Peyer's patch (tissue), 4 donors: ENCODE data around the gene ABLIM2.

Experiments
- POLR2A ChIP-seq, 2 donors: fragments of 450-650 bp; IDR thresholded peaks; one replicate each; pipeline ENCODE4 v1.5.1; 2017; ENCODE audit warnings: antibody characterized with exemption in 2 of 2, mild to moderate bottlenecking in 2 of 2, moderate library complexity in 2 of 2
- TF ChIP-seq, protein P1 (sequence below), 6 experiments: fragments of 450-650 bp in 4 of 6; fragments of 200-600 bp in 2 of 6; sonication (generic) in 1 of 6; IDR thresholded peaks; one replicate each; pipeline ENCODE4 v1.5.1; 2017 to 2019; ENCODE audit warnings: antibody characterized with exemption in 6 of 6, mild to moderate bottlenecking in 3 of 6, moderate library complexity in 1 of 6

DNA sequence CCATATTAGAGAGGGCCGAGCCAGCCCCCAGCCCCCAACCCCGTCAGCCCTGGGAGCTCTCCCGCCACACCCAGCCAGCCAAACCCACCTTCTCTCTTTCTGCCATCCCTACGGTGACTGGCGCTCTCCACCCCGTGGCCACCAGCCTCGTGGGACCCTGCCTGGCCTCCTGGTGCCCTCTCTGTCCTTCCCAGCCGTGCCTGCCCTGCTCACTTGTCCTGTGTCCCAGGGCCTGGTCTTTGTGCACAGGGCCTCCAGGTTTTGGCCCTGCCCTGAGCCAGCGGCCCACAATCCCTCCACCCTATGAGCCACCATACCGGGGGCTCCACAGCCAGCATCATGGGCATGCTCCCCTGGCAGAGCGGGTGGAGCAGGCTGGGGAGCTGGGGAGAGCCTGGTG is 77.4 kb downstream of the ABLIM2 start:
- TF ChIP-seq, protein P1, sequence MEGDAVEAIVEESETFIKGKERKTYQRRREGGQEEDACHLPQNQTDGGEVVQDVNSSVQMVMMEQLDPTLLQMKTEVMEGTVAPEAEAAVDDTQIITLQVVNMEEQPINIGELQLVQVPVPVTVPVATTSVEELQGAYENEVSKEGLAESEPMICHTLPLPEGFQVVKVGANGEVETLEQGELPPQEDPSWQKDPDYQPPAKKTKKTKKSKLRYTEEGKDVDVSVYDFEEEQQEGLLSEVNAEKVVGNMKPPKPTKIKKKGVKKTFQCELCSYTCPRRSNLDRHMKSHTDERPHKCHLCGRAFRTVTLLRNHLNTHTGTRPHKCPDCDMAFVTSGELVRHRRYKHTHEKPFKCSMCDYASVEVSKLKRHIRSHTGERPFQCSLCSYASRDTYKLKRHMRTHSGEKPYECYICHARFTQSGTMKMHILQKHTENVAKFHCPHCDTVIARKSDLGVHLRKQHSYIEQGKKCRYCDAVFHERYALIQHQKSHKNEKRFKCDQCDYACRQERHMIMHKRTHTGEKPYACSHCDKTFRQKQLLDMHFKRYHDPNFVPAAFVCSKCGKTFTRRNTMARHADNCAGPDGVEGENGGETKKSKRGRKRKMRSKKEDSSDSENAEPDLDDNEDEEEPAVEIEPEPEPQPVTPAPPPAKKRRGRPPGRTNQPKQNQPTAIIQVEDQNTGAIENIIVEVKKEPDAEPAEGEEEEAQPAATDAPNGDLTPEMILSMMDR (IDR thresholded peaks at IDR 0.05) = no peak
- TF ChIP-seq POLR2A (IDR thresholded peaks at IDR 0.05) = no peak
